H9 (cell line): Measurements from ENCODE around the gene HECW1. TPM values are rescaled to one million over a fixed set of nuclear protein-coding genes. Genes with fewer than 3 reads are reported as not detected.

Source experiments
- DNase-seq: peaks from one replicate; pipeline ENCODE4 v3.0.0-alpha.2; 2017
- H2AFZ ChIP-seq: one replicate; pipeline ENCODE4 v1.6.1; 2013; ENCODE audit warnings: mild to moderate bottlenecking, low read length, control low read depth, moderate library complexity
- H2AK5ac ChIP-seq: 2 replicates; pipeline ENCODE4 v1.6.1; 2013; ENCODE audit warnings: low read length, control low read depth, mixed read lengths; ENCODE audit not compliant: insufficient read length
- H2BK120ac ChIP-seq: one replicate; pipeline ENCODE4 v1.6.1; 2013; ENCODE audit warnings: low read depth, mild to moderate bottlenecking, low read length, control low read depth, inconsistent platforms; ENCODE audit not compliant: poor library complexity, severe bottlenecking
- H2BK12ac ChIP-seq: 2 replicates; pipeline ENCODE4 v1.6.1; 2013; ENCODE audit warnings: low read length, control low read depth, mixed read lengths, low read depth; ENCODE audit not compliant: insufficient read length
- H2BK15ac ChIP-seq: 2 replicates; pipeline ENCODE4 v1.6.1; 2013; ENCODE audit warnings: low read depth, low read length, control low read depth
- H2BK20ac ChIP-seq: one replicate; pipeline ENCODE4 v1.6.1; 2013; ENCODE audit warnings: low read depth, mild to moderate bottlenecking, low read length, control low read depth, inconsistent platforms; ENCODE audit not compliant: poor library complexity, severe bottlenecking
- H2BK5ac ChIP-seq: 2 replicates; pipeline ENCODE4 v1.6.1; 2013; ENCODE audit warnings: low read length, control low read depth, mixed read lengths; ENCODE audit not compliant: insufficient read length
- H3K14ac ChIP-seq: 2 replicates; pipeline ENCODE4 v1.6.1; 2013; ENCODE audit warnings: low read length, control low read depth; ENCODE audit not compliant: insufficient read depth
- H3K18ac ChIP-seq: 2 replicates; pipeline ENCODE4 v1.6.1; 2013; ENCODE audit warnings: low read depth, mild to moderate bottlenecking, mixed read lengths, low read length, control low read depth; ENCODE audit not compliant: insufficient read length
- H3K23ac ChIP-seq: 2 replicates; pipeline ENCODE4 v1.6.1; 2013; ENCODE audit warnings: low read length, control low read depth, mixed read lengths, low read depth; ENCODE audit not compliant: insufficient read length
- H3K23me2 ChIP-seq: 2 replicates; pipeline ENCODE4 v1.6.1; 2013; ENCODE audit warnings: low read depth, mild to moderate bottlenecking, mixed read lengths, low read length, control low read depth; ENCODE audit not compliant: insufficient read length, poor library complexity, severe bottlenecking
- H3K27ac ChIP-seq: 2 replicates; pipeline ENCODE4 v1.5.1; 2013; ENCODE audit warnings: low read length, control low read depth, mixed read lengths, low read depth; ENCODE audit not compliant: insufficient read length
- H3K27me3 ChIP-seq: 2 replicates; pipeline ENCODE4 v1.6.1; 2013; ENCODE audit warnings: low read length, control low read depth, inconsistent platforms; ENCODE audit not compliant: insufficient read depth
- H3K4ac ChIP-seq: 2 replicates; pipeline ENCODE4 v1.6.1; 2013; ENCODE audit warnings: low read depth, mild to moderate bottlenecking, control low read depth, inconsistent platforms, low read length, moderate library complexity
- H3K4me1 ChIP-seq: 2 replicates; pipeline ENCODE4 v1.6.1; 2013; ENCODE audit warnings: low read length, control low read depth, inconsistent platforms; ENCODE audit not compliant: insufficient read depth
- H3K4me2 ChIP-seq: 2 replicates; pipeline ENCODE4 v1.6.1; 2013; ENCODE audit warnings: low read length, control low read depth, mixed read lengths; ENCODE audit not compliant: insufficient read length, insufficient read depth
- H3K56ac ChIP-seq: 2 replicates; pipeline ENCODE4 v1.6.1; 2013; ENCODE audit warnings: low read depth, mild to moderate bottlenecking, mixed read lengths, low read length, control low read depth; ENCODE audit not compliant: insufficient read length
- H3K79me1 ChIP-seq: 2 replicates; pipeline ENCODE4 v1.6.1; 2013; ENCODE audit warnings: low read depth, mild to moderate bottlenecking, moderate library complexity, low read length, control low read depth, inconsistent platforms; ENCODE audit not compliant: insufficient read depth, poor library complexity, severe bottlenecking
- H3K79me2 ChIP-seq: 2 replicates; pipeline ENCODE4 v1.6.1; 2013; ENCODE audit warnings: low read length, control low read depth, inconsistent platforms; ENCODE audit not compliant: insufficient read depth
- H3K9ac ChIP-seq: 2 replicates; pipeline ENCODE4 v1.6.1; 2013; ENCODE audit warnings: low read length, control low read depth, mixed read lengths; ENCODE audit not compliant: insufficient read length; ENCODE audit errors: extremely low read depth
- H3K9me3 ChIP-seq: one replicate; pipeline ENCODE4 v1.6.1; 2013; ENCODE audit warnings: low read depth, low read length, inconsistent platforms; ENCODE audit not compliant: control insufficient read depth
- H3T11ph ChIP-seq: one replicate; pipeline ENCODE4 v1.6.1; 2013; ENCODE audit warnings: mild to moderate bottlenecking, low read length, control low read depth, inconsistent platforms
- H4K20me1 ChIP-seq: one replicate; pipeline ENCODE4 v1.6.1; 2013; ENCODE audit not compliant: control insufficient read depth, insufficient read length, insufficient read depth
- H4K5ac ChIP-seq: 2 replicates; pipeline ENCODE4 v1.6.1; 2013; ENCODE audit warnings: low read depth, mild to moderate bottlenecking, mixed read lengths, low read length, control low read depth; ENCODE audit not compliant: insufficient read length
- H4K8ac ChIP-seq: replicated peaks from 2 replicates; pipeline ENCODE4 v1.6.1; 2013; ENCODE audit warnings: low read length, control low read depth, mixed read lengths, low read depth; ENCODE audit not compliant: insufficient read length
- H4K91ac ChIP-seq: 2 replicates; pipeline ENCODE4 v1.6.1; 2013; ENCODE audit warnings: low read depth, mild to moderate bottlenecking, moderate library complexity, mixed read lengths, low read length, control low read depth; ENCODE audit not compliant: insufficient read length
- H3K27ac Mint-ChIP-seq, 3 experiments: 2 replicates in 2 of 3; 3 replicates in 1 of 3; pipeline ENCODE4 v1.8.0; 2020 to 2021; ENCODE audit warnings: mixed read lengths in 3 of 3, mild to moderate bottlenecking in 1 of 3, moderate library complexity in 1 of 3
- H3K27me3 Mint-ChIP-seq: 2 replicates; pipeline ENCODE4 v1.8.0; 2021; ENCODE audit warnings: low read depth, mild to moderate bottlenecking, moderate library complexity, mixed read lengths
- H3K36me3 Mint-ChIP-seq, 3 experiments: 2 replicates in 2 of 3; 3 replicates in 1 of 3; pipeline ENCODE4 v1.8.0; 2020 to 2021; ENCODE audit warnings: low read depth in 3 of 3, mixed read lengths in 3 of 3; ENCODE audit not compliant: insufficient read depth in 1 of 3
- H3K4me1 Mint-ChIP-seq, 2 experiments: 2 replicates each; pipeline ENCODE4 v1.8.0; 2020; ENCODE audit warnings: mixed read lengths in 2 of 2
- H3K4me3 Mint-ChIP-seq, 2 experiments: 2 replicates in 1 of 2; 3 replicates in 1 of 2; pipeline ENCODE4 v1.8.0; 2020 to 2021; ENCODE audit warnings: mild to moderate bottlenecking in 2 of 2, mixed read lengths in 2 of 2, moderate library complexity in 1 of 2
- H3K9me3 Mint-ChIP-seq, 2 experiments: 2 replicates in 1 of 2; 3 replicates in 1 of 2; pipeline ENCODE4 v1.8.0; 2020; ENCODE audit warnings: mild to moderate bottlenecking in 2 of 2, mixed read lengths in 2 of 2, moderate library complexity in 1 of 2
- WGBS: extraction: QIAGEN DNeasy Blood & Tissue Kit; methylation state at CpG from one replicate; pipeline ENCODE4 v1.1.7; 2013; ENCODE audit warnings: missing lambda C conversion rate, low lambda C conversion rate, mixed read lengths; ENCODE audit not compliant: insufficient read length; ENCODE audit errors: extremely low coverage; 5-methylcytosine and 5-hydroxymethylcytosine counted together
- total RNA-seq: library from RNA; stranded (reverse); gene quantifications from 2 replicates; pipeline ENCODE4 v1.2.1, GENCODE V29; 2021
- TF ChIP-seq, protein P1 (sequence below): fragments of 200-600 bp; sonication (generic); conservative IDR thresholded peaks from 3 replicates; pipeline ENCODE4 v1.8.0; 2021; ENCODE audit warnings: antibody characterized with exemption, mild to moderate bottlenecking

The HECW1 gene
- total RNA-seq, 1 experiment from 2014 or later: 5.0 TPM

DNA sequence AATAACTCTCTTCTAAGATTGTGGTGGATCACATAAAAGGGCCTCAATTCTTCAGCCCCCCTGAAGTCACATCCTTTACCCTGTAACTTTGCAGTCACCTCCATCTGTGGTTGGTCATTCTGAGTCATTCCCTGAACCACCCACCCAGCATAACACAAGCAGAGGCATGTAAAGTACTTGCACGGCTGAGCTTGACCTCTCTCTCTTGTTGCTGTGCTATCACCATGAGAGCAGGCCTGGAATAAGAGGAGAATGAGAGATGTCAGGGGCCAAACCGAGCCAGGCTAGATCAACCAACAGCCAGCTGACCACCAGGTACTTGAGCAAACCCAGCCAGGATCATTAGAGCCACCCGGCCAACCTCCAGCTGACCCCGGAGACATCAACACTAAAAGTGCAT is 457.0 kb downstream of the HECW1 start:
- Histone ChIP-seq H2AFZ (no peak overlapping the region), H4K8ac (no peak overlapping the region), H3K18ac (no peak overlapping the region), H3K4me1 (no peaks in the 10 kb centered on the region), H3K23me2 (no peaks in the 10 kb centered on the region), H3K9me3 (no peaks in the 10 kb centered on the region), H3K56ac (no peak overlapping the region), H3K27ac (no peak overlapping the region), H2AK5ac (no peak overlapping the region), H3T11ph (no peak overlapping the region), H2BK15ac (no peak overlapping the region), H4K20me1 (no peaks in the 10 kb centered on the region), H3K4ac (no peak overlapping the region), H3K23ac (no peak overlapping the region), H2BK120ac (no peak overlapping the region), H3K4me2 (no peak overlapping the region), H3K9ac (no peak overlapping the region), H3K27me3 (no peaks in the 10 kb centered on the region), H4K5ac (no peak overlapping the region), H3K14ac (no peak overlapping the region), H2BK5ac (no peak overlapping the region), H2BK12ac (no peak overlapping the region), H2BK20ac (no peak overlapping the region), H3K79me2 (no peaks in the 10 kb centered on the region), H3K79me1 (no peaks in the 10 kb centered on the region), H4K91ac (no peak overlapping the region)
- Mint-ChIP-seq H3K4me3 (no peak overlapping the region), H3K36me3 (no peaks in the 10 kb centered on the region), H3K4me1 (no peaks in the 10 kb centered on the region), H3K9me3 (no peaks in the 10 kb centered on the region), H3K27me3 (no peaks in the 10 kb centered on the region), H3K27ac (0 out of 7 replicates have a peak overlapping the region, but pooled peaks of 1 of the 3 experiments have one; percentile 25)
- no CpG with 5 or more reads among the region's 4 CpGs for WGBS
- TF ChIP-seq, protein P1, sequence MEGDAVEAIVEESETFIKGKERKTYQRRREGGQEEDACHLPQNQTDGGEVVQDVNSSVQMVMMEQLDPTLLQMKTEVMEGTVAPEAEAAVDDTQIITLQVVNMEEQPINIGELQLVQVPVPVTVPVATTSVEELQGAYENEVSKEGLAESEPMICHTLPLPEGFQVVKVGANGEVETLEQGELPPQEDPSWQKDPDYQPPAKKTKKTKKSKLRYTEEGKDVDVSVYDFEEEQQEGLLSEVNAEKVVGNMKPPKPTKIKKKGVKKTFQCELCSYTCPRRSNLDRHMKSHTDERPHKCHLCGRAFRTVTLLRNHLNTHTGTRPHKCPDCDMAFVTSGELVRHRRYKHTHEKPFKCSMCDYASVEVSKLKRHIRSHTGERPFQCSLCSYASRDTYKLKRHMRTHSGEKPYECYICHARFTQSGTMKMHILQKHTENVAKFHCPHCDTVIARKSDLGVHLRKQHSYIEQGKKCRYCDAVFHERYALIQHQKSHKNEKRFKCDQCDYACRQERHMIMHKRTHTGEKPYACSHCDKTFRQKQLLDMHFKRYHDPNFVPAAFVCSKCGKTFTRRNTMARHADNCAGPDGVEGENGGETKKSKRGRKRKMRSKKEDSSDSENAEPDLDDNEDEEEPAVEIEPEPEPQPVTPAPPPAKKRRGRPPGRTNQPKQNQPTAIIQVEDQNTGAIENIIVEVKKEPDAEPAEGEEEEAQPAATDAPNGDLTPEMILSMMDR: no peak
- no peak for DNase-seq
